ENCODE data around the gene SBF2. TPM values are rescaled to one million over a fixed set of nuclear protein-coding genes. Genes with fewer than 3 reads are reported as not detected.

SBF2 gene
- total and polyA plus RNA-seq, 2 of the 13 experiments (the other 11 are each of a cell fraction or from before 2014, with no cell fraction given), result 24.0 to 45.8 TPM

DNA sequence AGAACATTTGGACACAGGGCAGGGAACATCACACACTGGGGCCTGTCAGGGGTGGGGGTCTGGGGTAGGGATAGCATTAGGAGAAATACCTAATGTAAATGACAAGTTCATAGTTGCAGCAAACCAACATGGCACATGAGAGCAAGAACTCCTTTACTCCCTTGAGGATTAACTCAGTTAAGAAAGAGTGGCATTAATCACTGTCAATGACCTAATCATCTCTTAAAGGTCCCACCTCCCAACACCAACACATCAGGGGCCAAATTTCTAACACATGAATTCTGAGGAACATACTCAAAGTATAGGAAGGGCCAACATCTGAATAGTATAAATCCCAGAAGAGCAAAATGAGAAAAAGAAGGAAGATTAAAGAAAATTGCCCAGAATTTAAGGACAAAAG, 357.3 kb downstream of the SBF2 start:
- Histone ChIP-seq H3K36me3 (replicated peaks in 1 of 2; ENCODE audit: control insufficient read depth in 1 of 2, insufficient read depth in 2 of 2, low read length in 2 of 2) (no peaks in the 10 kb centered on the region), H3K4me3 (replicated peaks in 1 of 3; ENCODE audit: insufficient read depth in 1 of 3, low read depth in 2 of 3, low read length in 3 of 3) (no peak overlapping the region), H3K9ac (ENCODE audit: insufficient read depth, low read depth, low read length) (no peak overlapping the region), H3K4me2 (ENCODE audit: low read depth, low read length) (no peak overlapping the region), H4K20me1 (ENCODE audit: insufficient read depth, low read length) (no peaks in the 10 kb centered on the region), H3K27me3 (ENCODE audit: control insufficient read depth in 1 of 2, insufficient read depth in 2 of 2, low read length in 2 of 2) (no peaks in the 10 kb centered on the region), H3K79me2 (ENCODE audit: insufficient read depth, low read length) (no peaks in the 10 kb centered on the region), H2AFZ (ENCODE audit: low read length) (no peak overlapping the region), H3K9me3 (ENCODE audit: low read length) (no peaks in the 10 kb centered on the region), H3K4me1 (ENCODE audit: insufficient read depth, low read length) (peaks cover 26% of the 10 kb centered on the region), H3K27ac (ENCODE audit: extremely low read length, insufficient read depth, low read length) (no peak overlapping the region)
- CTCF ChIA-PET (ENCODE audit: low intra/inter-chr PET ratio, low total read pairs), result no interaction called here
- intact Hi-C loops (cut with micrococcal nuclease; ENCODE audit: unreplicated experiment), result no loop called here
- no peak for TF ChIP-seq BORCS8-MEF2B (CRISPR knock-in tag; IDR thresholded peaks at IDR 0.05)
- no peak for TF ChIP-seq ZNF652 (CRISPR knock-in tag; IDR thresholded peaks at IDR 0.05; ENCODE audit: borderline replicate concordance, low read depth)
- TF ChIP-seq TCF12 (IDR thresholded peaks at IDR 0.05), result no peak
- no peak for TF ChIP-seq TCF12 (CRISPR knock-in tag; IDR thresholded peaks at IDR 0.05)
- no peak for TF ChIP-seq RBFOX2 (IDR thresholded peaks at IDR 0.05; ENCODE audit: low read depth, low read length)
- no peak for TF ChIP-seq BHLHE40 (IDR thresholded peaks at IDR 0.05; ENCODE audit: low read length)
- TF ChIP-seq SATB2 (CRISPR knock-in tag; IDR thresholded peaks at IDR 0.05), result no peak
- no peak for TF ChIP-seq ZNF234 (CRISPR knock-in tag; conservative IDR thresholded peaks at IDR 0.05)
- TF ChIP-seq, protein P1, sequence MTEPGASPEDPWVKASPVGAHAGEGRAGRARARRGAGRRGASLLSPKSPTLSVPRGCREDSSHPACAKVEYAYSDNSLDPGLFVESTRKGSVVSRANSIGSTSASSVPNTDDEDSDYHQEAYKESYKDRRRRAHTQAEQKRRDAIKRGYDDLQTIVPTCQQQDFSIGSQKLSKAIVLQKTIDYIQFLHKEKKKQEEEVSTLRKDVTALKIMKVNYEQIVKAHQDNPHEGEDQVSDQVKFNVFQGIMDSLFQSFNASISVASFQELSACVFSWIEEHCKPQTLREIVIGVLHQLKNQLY (CRISPR knock-in tag; IDR thresholded peaks at IDR 0.05), result no peak
- TF ChIP-seq ZKSCAN8 (CRISPR knock-in tag; IDR thresholded peaks at IDR 0.05; ENCODE audit: borderline replicate concordance), result no peak
- no peak for TF ChIP-seq YEATS4 (CRISPR knock-in tag; IDR thresholded peaks at IDR 0.05; ENCODE audit: borderline replicate concordance)
- TF ChIP-seq ZNF773 (CRISPR knock-in tag; IDR thresholded peaks at IDR 0.05; ENCODE audit: borderline replicate concordance), result no peak
- TF ChIP-seq, protein P2, sequence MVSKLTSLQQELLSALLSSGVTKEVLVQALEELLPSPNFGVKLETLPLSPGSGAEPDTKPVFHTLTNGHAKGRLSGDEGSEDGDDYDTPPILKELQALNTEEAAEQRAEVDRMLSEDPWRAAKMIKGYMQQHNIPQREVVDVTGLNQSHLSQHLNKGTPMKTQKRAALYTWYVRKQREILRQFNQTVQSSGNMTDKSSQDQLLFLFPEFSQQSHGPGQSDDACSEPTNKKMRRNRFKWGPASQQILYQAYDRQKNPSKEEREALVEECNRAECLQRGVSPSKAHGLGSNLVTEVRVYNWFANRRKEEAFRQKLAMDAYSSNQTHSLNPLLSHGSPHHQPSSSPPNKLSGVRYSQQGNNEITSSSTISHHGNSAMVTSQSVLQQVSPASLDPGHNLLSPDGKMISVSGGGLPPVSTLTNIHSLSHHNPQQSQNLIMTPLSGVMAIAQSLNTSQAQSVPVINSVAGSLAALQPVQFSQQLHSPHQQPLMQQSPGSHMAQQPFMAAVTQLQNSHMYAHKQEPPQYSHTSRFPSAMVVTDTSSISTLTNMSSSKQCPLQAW (CRISPR knock-in tag; IDR thresholded peaks at IDR 0.05), result no peak
- TF ChIP-seq EP300 (IDR thresholded peaks at IDR 0.05; ENCODE audit: low read depth in 2 of 2, low read length in 2 of 2), result no peak
- TF ChIP-seq EP300 (CRISPR knock-in tag; IDR thresholded peaks at IDR 0.05; ENCODE audit: borderline replicate concordance), result no peak
- FAIRE-seq (no peak), ATAC-seq (no peak), DNase-seq (ENCODE audit: low spot score) (no peak)
- no TSS peak for BruUV-seq (replicated peaks)
- in situ Hi-C loops (cut with HindIII; ENCODE audit: extremely low pct_ligation_motif_present, low pct_unique_long_range_greater_than_20kb), result no loop called here
- POLR2A ChIA-PET, result no interaction called here
